A673 (cell line): ENCODE measurements around the gene MARCHF2. TPM values are rescaled to one million over a fixed set of nuclear protein-coding genes. Genes with fewer than 3 reads are reported as not detected.

ENCODE experiments used
- BruUV-seq: library from RNA; stranded (reverse); fragments of 400-500 nt; replicated peaks from 2 replicates; lab custom pipeline; 2021; lab: Mats Ljungman, UMichigan
- CTCF ChIA-PET: fragments of 300-600 bp; sonication (Branson Sonifier 250); formaldehyde crosslinking; loops from one replicate; lab custom pipeline; 2022; ENCODE audit warnings: antibody characterized with exemption; lab: Charles Lee
- POLR2A ChIA-PET: fragments of 300-600 bp; sonication (Branson Sonifier 250); formaldehyde crosslinking; loops from one replicate; lab custom pipeline; 2022; ENCODE audit warnings: antibody characterized with exemption; ENCODE audit not compliant: low non-redundant PET; lab: Charles Lee
- DNase-seq: peaks from one replicate; pipeline ENCODE4 v3.0.0-alpha.2; 2015; ENCODE audit warnings: low spot score
- H3K27ac ChIP-seq: fragments of 200-600 bp; sonication (generic); 2 replicates; pipeline ENCODE4 v1.5.1; 2016; ENCODE audit warnings: mixed run types, low read depth, mild to moderate bottlenecking, mixed read lengths, antibody characterized with exemption, low read length; ENCODE audit not compliant: poor library complexity, severe bottlenecking
- H3K27me3 ChIP-seq: fragments of 200-600 bp; sonication (generic); replicated peaks from 2 replicates; pipeline ENCODE4 v1.6.1; 2017; ENCODE audit warnings: mixed run types, low read depth, mild to moderate bottlenecking, mixed read lengths, antibody characterized with exemption, low read length; ENCODE audit not compliant: insufficient read depth, poor library complexity
- H3K36me3 ChIP-seq: fragments of 200-600 bp; sonication (generic); 2 replicates; pipeline ENCODE4 v1.6.1; 2016; ENCODE audit warnings: mixed run types, mild to moderate bottlenecking, mixed read lengths, antibody characterized with exemption, low read length; ENCODE audit not compliant: insufficient read depth, poor library complexity, severe bottlenecking
- H3K4me1 ChIP-seq: fragments of 200-600 bp; sonication (generic); 2 replicates; pipeline ENCODE4 v1.6.1; 2017; ENCODE audit warnings: mixed run types, mild to moderate bottlenecking, mixed read lengths, antibody characterized with exemption, low read length; ENCODE audit not compliant: insufficient read depth, poor library complexity, severe bottlenecking
- H3K4me3 ChIP-seq: fragments of 200-600 bp; sonication (generic); 2 replicates; pipeline ENCODE4 v1.5.1; 2016; ENCODE audit warnings: low read depth, mixed run types, mild to moderate bottlenecking, mixed read lengths, low read length; ENCODE audit not compliant: poor library complexity, severe bottlenecking
- H3K9me3 ChIP-seq: fragments of 200-600 bp; sonication (generic); 2 replicates; pipeline ENCODE4 v1.6.1; 2016; ENCODE audit warnings: mixed run types, low read depth, mild to moderate bottlenecking, mixed read lengths, antibody characterized with exemption, low read length; ENCODE audit not compliant: poor library complexity, severe bottlenecking
- EZH2 ChIP-seq: fragments of 200-600 bp; sonication (generic); IDR thresholded peaks from 2 replicates; pipeline ENCODE4 v1.6.1; 2017; ENCODE audit warnings: borderline replicate concordance, low read depth, mild to moderate bottlenecking, mixed read lengths, antibody characterized with exemption, low read length; ENCODE audit not compliant: poor library complexity, severe bottlenecking
- intact Hi-C: fragments of 100-400 bp; cut with micrococcal nuclease; formaldehyde crosslinking; loops from one replicate; pipeline ENCODE4 v1.10.0; 2022; ENCODE audit not compliant: unreplicated experiment
- total RNA-seq: library from RNA; stranded (reverse); gene quantifications from 2 replicates; pipeline ENCODE4 v1.2.3, GENCODE V29; 2021
- TF ChIP-seq, protein P1 (sequence below): fragments of 300-800, 200-600 bp; sonication (generic); conservative IDR thresholded peaks from 2 replicates; pipeline ENCODE4 v1.5.1; 2017; ENCODE audit warnings: low read depth, mild to moderate bottlenecking, antibody characterized with exemption, low read length, moderate library complexity, mixed read lengths

The MARCHF2 gene
- total RNA-seq, 1 experiment from 2014 or later = 8.8 TPM

DNA sequence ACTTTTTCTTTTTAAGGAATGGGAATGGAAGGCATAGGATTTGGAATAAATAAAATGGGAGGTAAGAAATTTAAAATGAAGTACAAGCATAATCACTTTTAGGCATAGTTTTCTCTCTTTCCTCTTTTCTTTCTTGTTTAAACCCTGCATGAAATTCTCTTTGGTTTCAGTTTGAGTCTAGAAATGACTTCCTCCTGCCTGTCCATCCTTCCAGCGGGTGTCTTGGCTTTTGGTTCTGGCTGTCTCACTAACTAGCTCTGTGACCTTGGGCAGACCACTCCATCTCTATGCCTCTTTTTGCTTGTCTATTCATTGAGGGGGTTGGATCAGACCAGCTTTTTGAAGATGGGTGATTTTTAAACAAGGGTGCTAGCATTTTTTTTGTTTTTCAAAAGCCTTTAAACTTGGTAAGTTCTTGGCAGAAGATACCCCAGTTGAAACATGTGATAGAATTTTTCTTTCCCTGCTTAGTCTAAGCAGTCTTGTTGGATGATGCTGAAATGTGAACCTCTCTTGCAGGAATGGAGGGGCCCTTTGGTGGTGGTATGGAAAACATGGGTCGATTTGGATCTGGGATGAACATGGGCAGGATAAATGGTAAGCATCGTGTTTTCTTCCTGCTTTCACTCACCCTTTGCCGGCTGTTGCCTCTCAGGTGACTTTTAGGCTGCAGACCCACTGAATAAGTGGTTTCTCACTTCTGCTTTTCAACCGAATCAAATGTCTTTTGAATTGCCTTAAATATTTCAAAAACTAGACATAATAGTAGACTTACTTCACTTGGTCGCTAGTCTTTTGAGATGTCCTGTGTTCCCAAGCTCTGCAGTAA, 60.8 kb downstream of the MARCHF2 start:
- no TSS peak for BruUV-seq
- CTCF ChIA-PET = no interaction called here
- Histone ChIP-seq H3K4me3 (no peak overlapping the region), H3K36me3 (peaks cover 93% of the 10 kb centered on the region), H3K27ac (no peak overlapping the region), H3K4me1 (no peaks in the 10 kb centered on the region), H3K27me3 (no peaks in the 10 kb centered on the region), H3K9me3 (no peaks in the 10 kb centered on the region)
- POLR2A ChIA-PET = no interaction called here
- intact Hi-C loops = no loop called here
- TF ChIP-seq, protein P1, sequence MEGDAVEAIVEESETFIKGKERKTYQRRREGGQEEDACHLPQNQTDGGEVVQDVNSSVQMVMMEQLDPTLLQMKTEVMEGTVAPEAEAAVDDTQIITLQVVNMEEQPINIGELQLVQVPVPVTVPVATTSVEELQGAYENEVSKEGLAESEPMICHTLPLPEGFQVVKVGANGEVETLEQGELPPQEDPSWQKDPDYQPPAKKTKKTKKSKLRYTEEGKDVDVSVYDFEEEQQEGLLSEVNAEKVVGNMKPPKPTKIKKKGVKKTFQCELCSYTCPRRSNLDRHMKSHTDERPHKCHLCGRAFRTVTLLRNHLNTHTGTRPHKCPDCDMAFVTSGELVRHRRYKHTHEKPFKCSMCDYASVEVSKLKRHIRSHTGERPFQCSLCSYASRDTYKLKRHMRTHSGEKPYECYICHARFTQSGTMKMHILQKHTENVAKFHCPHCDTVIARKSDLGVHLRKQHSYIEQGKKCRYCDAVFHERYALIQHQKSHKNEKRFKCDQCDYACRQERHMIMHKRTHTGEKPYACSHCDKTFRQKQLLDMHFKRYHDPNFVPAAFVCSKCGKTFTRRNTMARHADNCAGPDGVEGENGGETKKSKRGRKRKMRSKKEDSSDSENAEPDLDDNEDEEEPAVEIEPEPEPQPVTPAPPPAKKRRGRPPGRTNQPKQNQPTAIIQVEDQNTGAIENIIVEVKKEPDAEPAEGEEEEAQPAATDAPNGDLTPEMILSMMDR = no peak
- TF ChIP-seq EZH2 = no peak
- no peak for DNase-seq

DNA sequence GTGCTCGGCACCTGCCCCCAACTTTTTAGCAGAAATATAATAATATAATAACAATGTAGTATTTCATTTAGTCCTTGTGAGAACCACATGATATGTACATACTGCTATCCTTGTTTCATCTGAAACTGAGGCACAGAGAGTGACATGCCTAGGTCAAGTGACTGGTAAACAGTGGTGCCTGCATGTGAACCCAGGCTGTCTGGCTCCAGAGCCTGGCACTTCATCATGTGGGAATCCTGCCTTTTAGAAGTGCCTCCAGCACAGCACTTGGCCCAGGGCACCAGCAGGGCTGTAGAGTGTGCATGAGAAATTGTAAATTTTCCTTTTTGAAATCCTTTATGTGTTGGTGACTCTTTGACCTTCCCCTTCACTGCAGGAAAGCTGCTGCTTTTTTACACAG, 61.9 kb downstream of the MARCHF2 start:
- intact Hi-C loops = no loop called here
- POLR2A ChIA-PET = no interaction called here
- Histone ChIP-seq H3K9me3 (no peaks in the 10 kb centered on the region), H3K27ac (no peak overlapping the region), H3K4me1 (no peaks in the 10 kb centered on the region), H3K4me3 (no peak overlapping the region), H3K27me3 (no peaks in the 10 kb centered on the region), H3K36me3 (peaks cover 88% of the 10 kb centered on the region)
- BruUV-seq = no TSS peak
- no peak for DNase-seq
- CTCF ChIA-PET = no interaction called here
- TF ChIP-seq EZH2 = no peak
- TF ChIP-seq, protein P1 = no peak

DNA sequence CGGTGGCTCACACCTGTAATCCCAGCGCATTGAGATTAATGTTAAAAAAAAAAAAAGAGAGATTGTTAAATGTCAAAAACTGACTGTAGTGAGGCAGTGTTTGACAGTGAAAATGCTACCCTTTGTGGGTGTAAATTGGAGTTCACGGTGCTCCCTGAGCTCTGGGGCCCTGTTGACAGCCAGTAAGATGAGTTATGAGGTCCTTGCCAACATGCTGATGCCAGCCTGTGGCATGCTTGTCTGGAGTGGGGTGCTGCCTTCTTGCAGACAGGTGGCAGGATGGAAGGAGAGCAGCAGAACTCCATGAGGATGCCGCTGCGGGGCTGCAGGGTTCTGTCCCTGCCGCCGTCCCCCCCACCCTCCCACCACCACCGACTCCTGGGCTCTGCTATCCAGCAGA, 63.4 kb downstream of the MARCHF2 start:
- Histone ChIP-seq H3K9me3 (no peaks in the 10 kb centered on the region), H3K36me3 (peaks cover 86% of the 10 kb centered on the region), H3K4me1 (no peaks in the 10 kb centered on the region), H3K4me3 (no peak overlapping the region), H3K27ac (no peak overlapping the region), H3K27me3 (no peaks in the 10 kb centered on the region)
- intact Hi-C loops = no loop called here
- POLR2A ChIA-PET = no interaction called here
- no peak for DNase-seq
- TF ChIP-seq, protein P1 = no peak
- no peak for TF ChIP-seq EZH2
- no TSS peak for BruUV-seq
- CTCF ChIA-PET = no interaction called here
